HepG2 (cell line): ENCODE results near the gene WIPF2. TPM values are rescaled to one million over a fixed set of nuclear protein-coding genes. Genes with fewer than 3 reads are reported as not detected.

Source experiments
- ATF1 ChIP-seq: IDR thresholded peaks from 2 replicates; pipeline ENCODE4 v1.6.1; 2016; ENCODE audit warnings: mild to moderate bottlenecking, control low read depth
- BRF2 ChIP-seq: sonication (generic); formaldehyde crosslinking; IDR thresholded peaks from 2 replicates; pipeline ENCODE4 v1.8.1; 2022; ENCODE audit warnings: mild to moderate bottlenecking, missing genetic modification reagents
- DRAP1 ChIP-seq: IDR thresholded peaks from 2 replicates; pipeline ENCODE4 v1.6.1; 2016; ENCODE audit warnings: missing genetic modification reagents, missing compliant biosample characterization
- ETS1 ChIP-seq: sonication (generic); formaldehyde crosslinking; IDR thresholded peaks from 2 replicates; pipeline ENCODE4 v1.4.0; 2020; ENCODE audit warnings: missing genetic modification reagents
- FOXC1 ChIP-seq: sonication (generic); formaldehyde crosslinking; IDR thresholded peaks from 2 replicates; pipeline ENCODE4 v1.8.0; 2022; ENCODE audit warnings: mild to moderate bottlenecking, missing genetic modification reagents, borderline replicate concordance
- NFE2L1 ChIP-seq: sonication (generic); formaldehyde crosslinking; IDR thresholded peaks from 2 replicates; pipeline ENCODE4 v1.4.0; 2020; ENCODE audit warnings: missing genetic modification reagents, mild to moderate bottlenecking, borderline replicate concordance
- NONO ChIP-seq, 2 experiments: fragments of 450-650 bp in 1 of 2; sonication (generic) in 1 of 2; formaldehyde crosslinking in 1 of 2; IDR thresholded peaks in 1 of 2; conservative IDR thresholded peaks in 1 of 2; 2 replicates each; pipeline versions ENCODE4 v1.6.1 to v1.8.0; 2017 to 2022; ENCODE audit warnings: mild to moderate bottlenecking in 1 of 2, missing genetic modification reagents in 1 of 2, moderate library complexity in 1 of 2
- POLR2A ChIP-seq, 2 experiments: IDR thresholded peaks; 2 replicates each; pipeline ENCODE4 v1.6.1; 2011; ENCODE audit warnings: low read depth in 2 of 2, low read length in 2 of 2, mild to moderate bottlenecking in 1 of 2, moderate library complexity in 1 of 2; ENCODE audit not compliant: insufficient read depth in 1 of 2
- PPARG ChIP-seq: conservative IDR thresholded peaks from 2 replicates; pipeline ENCODE4 v1.6.1; 2016; ENCODE audit warnings: missing biosample characterization, missing genetic modification reagents
- RCOR2 ChIP-seq: IDR thresholded peaks from 2 replicates; pipeline ENCODE4 v1.6.1; 2016; ENCODE audit warnings: missing biosample characterization, missing genetic modification reagents
- UBTF ChIP-seq: sonication (generic); formaldehyde crosslinking; IDR thresholded peaks from 2 replicates; pipeline ENCODE4 v1.4.0; 2020; ENCODE audit warnings: mild to moderate bottlenecking, missing genetic modification reagents
- XRCC5 ChIP-seq: fragments of 200-400 bp; formaldehyde crosslinking; optimal IDR thresholded peaks from 2 replicates; pipeline ENCODE3; 2017; ENCODE audit warnings: mild to moderate bottlenecking, low read length
- ZBTB33 ChIP-seq: sonication (generic); formaldehyde crosslinking; IDR thresholded peaks from 2 replicates; pipeline ENCODE4 v1.4.0; 2020; ENCODE audit warnings: missing genetic modification reagents
- ZBTB42 ChIP-seq: sonication (generic); formaldehyde crosslinking; IDR thresholded peaks from 2 replicates; pipeline ENCODE4 v1.5.0; 2020; ENCODE audit warnings: mild to moderate bottlenecking, missing genetic modification reagents
- ZNF292 ChIP-seq: sonication (generic); formaldehyde crosslinking; IDR thresholded peaks from 2 replicates; pipeline ENCODE4 v1.8.1; 2022; ENCODE audit warnings: mild to moderate bottlenecking, low read depth, missing genetic modification reagents, borderline replicate concordance
- ZNF430 ChIP-seq: sonication (generic); formaldehyde crosslinking; IDR thresholded peaks from 2 replicates; pipeline ENCODE4 v1.9.0; 2021; ENCODE audit warnings: mild to moderate bottlenecking, missing genetic modification reagents
- ZNF607 ChIP-seq: sonication (generic); formaldehyde crosslinking; IDR thresholded peaks from 2 replicates; pipeline ENCODE4 v1.5.1; 2020; ENCODE audit warnings: missing genetic modification reagents, mild to moderate bottlenecking, borderline replicate concordance
- ZNF883 ChIP-seq: sonication (generic); formaldehyde crosslinking; IDR thresholded peaks from 2 replicates; pipeline ENCODE4 v1.5.1; 2020; ENCODE audit warnings: mild to moderate bottlenecking, missing genetic modification reagents; ENCODE audit errors: not compliant biosample characterization
- polyA plus RNA-seq, 8 experiments: library from polyadenylated mRNA; depleted of rRNA in 3 of 8; stranded (reverse) in 7 of 8; unstranded in 1 of 8; fragments of >200 nt; fragmentation: Illumina TruSeq in 4 of 8; extraction: Trizol in 4 of 8; gene quantifications; 2 replicates each; pipeline versions ENCODE4 v1.2.1 to v1.2.3, GENCODE V29; 2011 to 2016; ENCODE audit warnings: low read depth in 4 of 8, missing spikeins in 1 of 8, mixed read lengths in 1 of 8; ENCODE audit not compliant: insufficient read depth in 1 of 8
- total RNA-seq, 5 experiments: library from RNA; depleted of rRNA; stranded (reverse); fragments of >200 nt; fragmentation: Illumina TruSeq; extraction: Trizol; gene quantifications; 2 replicates each; pipeline ENCODE4 v1.2.3, GENCODE V29; 2016; ENCODE audit warnings: low read depth in 1 of 5

The WIPF2 gene
- total and polyA plus RNA-seq, 2 of the 13 experiments (the other 11 are each of a cell fraction or from before 2014, with no cell fraction given): 7.2 to 10.8 TPM

- TF ChIP-seq UBTF (CRISPR knock-in tag) (no peak; the same call in 1 of the 2 replicates), POLR2A (IDR thresholded peaks at IDR 0.05; ENCODE audit: insufficient read depth in 1 of 2, low read depth in 2 of 2, low read length in 2 of 2) (no peak), BRF2 (CRISPR knock-in tag) (no peak), ZBTB42 (CRISPR knock-in tag) (no peak), NONO (IDR thresholded peaks at IDR 0.05) (no peak), NONO (CRISPR knock-in tag; conservative IDR thresholded peaks at IDR 0.05) (no peak), XRCC5 (no peak), FOXC1 (CRISPR knock-in tag) (peak; percentile 11; the same call in 1 of the 2 replicates), DRAP1 (CRISPR knock-in tag) (no peak), ATF1 (CRISPR knock-in tag) (no peak), RCOR2 (CRISPR knock-in tag) (peak; percentile 84; the same call in 1 of the 2 replicates), ZNF292 (CRISPR knock-in tag) (no peak), ZNF430 (no peak), ZNF883 (no peak), ZNF607 (CRISPR knock-in tag) (no peak), ETS1 (no peak), PPARG (CRISPR knock-in tag) (peak; percentile 47; the same call in 1 of the 2 replicates), NFE2L1 (CRISPR knock-in tag) (no peak), ZBTB33 (CRISPR knock-in tag) (peak; percentile 25; the same call in 1 of the 2 replicates)
Observed at GRCh38 chr17:40326014-40326831, 107.1 kb downstream of the WIPF2 start (continued).
